ENCODE data around the gene SMOC2.

Gene SMOC2

GRCh38 chr6:168464546-168464945 is 23.6 kb downstream of the SMOC2 start:
- Histone ChIP-seq H3K27ac (ENCODE audit: extremely low read depth, low read depth, low read length) (no peak overlapping the region), H3K4me1 (ENCODE audit: control insufficient read depth, insufficient read depth, low read length) (no peaks in the 10 kb centered on the region), H3K9me3 (ENCODE audit: control insufficient read depth, insufficient read depth, low read depth, low read length) (no peaks in the 10 kb centered on the region), H3K4me3 (ENCODE audit: low read depth, low read length) (no peak overlapping the region), H3K36me3 (ENCODE audit: control insufficient read depth in 2 of 2, insufficient read depth in 1 of 2, low read length in 2 of 2) (no peaks in the 10 kb centered on the region)
- ChIA-PET POLR2A (interaction anchor here (0.7 kb wide), 1 partner anchor 341 kb away, joined by 3 read pairs; no protein-coding TSS in a partner anchor), CTCF (interaction anchor here (0.6 kb wide), 2 partner anchors 223 to 237 kb away, joined by 4 to 5 read pairs; no protein-coding TSS in a partner anchor)
- TF ChIP-seq SP3 (tag by site-specific recombination; IDR thresholded peaks at IDR 0.05) (no peak), ZNF146 (tag by site-specific recombination; IDR thresholded peaks at IDR 0.05) (no peak), HOXA7 (CRISPR knock-in tag; IDR thresholded peaks at IDR 0.05; ENCODE audit: borderline replicate concordance) (no peak), ZNF211 (tag by site-specific recombination; IDR thresholded peaks at IDR 0.05; ENCODE audit: low read depth) (no peak), ZNF768 (tag by site-specific recombination; IDR thresholded peaks at IDR 0.05) (no peak), ZNF548 (tag by site-specific recombination; IDR thresholded peaks at IDR 0.05) (no peak), ZNF645 (tag by site-specific recombination; IDR thresholded peaks at IDR 0.05) (no peak), ZFP3 (tag by site-specific recombination; IDR thresholded peaks at IDR 0.05; ENCODE audit: low read depth) (no peak), ZNF529 (tag by site-specific recombination; IDR thresholded peaks at IDR 0.05; ENCODE audit: insufficient replicate concordance) (no peak), ZNF596 (tag by site-specific recombination; IDR thresholded peaks at IDR 0.05) (no peak), TCF7L2 (IDR thresholded peaks at IDR 0.05; ENCODE audit: borderline replicate concordance, low read depth, low read length) (no peak), ZNF639 (tag by site-specific recombination; IDR thresholded peaks at IDR 0.05) (no peak), ZNF837 (tag by site-specific recombination; IDR thresholded peaks at IDR 0.05) (no peak)

GRCh38 chr6:168468045-168468444 is 27.1 kb downstream of the SMOC2 start:
- POLR2A ChIA-PET: no interaction called here
- TF ChIP-seq ZBTB10 (tag by site-specific recombination; IDR thresholded peaks at IDR 0.05): no peak
- no peak for TF ChIP-seq OSR2 (tag by site-specific recombination; IDR thresholded peaks at IDR 0.05)
- no peak for TF ChIP-seq ZNF23 (tag by site-specific recombination; IDR thresholded peaks at IDR 0.05; ENCODE audit: borderline replicate concordance)
- no peak for TF ChIP-seq ZNF645 (tag by site-specific recombination; IDR thresholded peaks at IDR 0.05)
- TF ChIP-seq MZF1 (tag by site-specific recombination; IDR thresholded peaks at IDR 0.05; ENCODE audit: borderline replicate concordance): no peak
- no peak for TF ChIP-seq ZNF37A (tag by site-specific recombination; IDR thresholded peaks at IDR 0.05)
- TF ChIP-seq ZNF394 (tag by site-specific recombination; IDR thresholded peaks at IDR 0.05; ENCODE audit: borderline replicate concordance): no peak
- peak; percentile 82 for TF ChIP-seq ZIC2 (tag by site-specific recombination; IDR thresholded peaks at IDR 0.05)
- no peak for TF ChIP-seq ZNF157 (tag by site-specific recombination; IDR thresholded peaks at IDR 0.05)
- Histone ChIP-seq H3K36me3 (ENCODE audit: control insufficient read depth in 2 of 2, insufficient read depth in 1 of 2, low read length in 2 of 2) (no peaks in the 10 kb centered on the region), H3K4me1 (ENCODE audit: control insufficient read depth, insufficient read depth, low read length) (no peaks in the 10 kb centered on the region), H3K27ac (ENCODE audit: extremely low read depth, low read depth, low read length) (no peak overlapping the region), H3K9me3 (ENCODE audit: control insufficient read depth, insufficient read depth, low read depth, low read length) (no peaks in the 10 kb centered on the region), H3K4me3 (ENCODE audit: low read depth, low read length) (no peak overlapping the region)
- CTCF ChIA-PET: interaction anchor here (1.2 kb wide), 1 partner anchor 34 kb away, joined by 3 read pairs; no protein-coding TSS in a partner anchor

Data from HEK293 (cell line).